ENCODE results near the gene RGCC.

The RGCC gene

DNA sequence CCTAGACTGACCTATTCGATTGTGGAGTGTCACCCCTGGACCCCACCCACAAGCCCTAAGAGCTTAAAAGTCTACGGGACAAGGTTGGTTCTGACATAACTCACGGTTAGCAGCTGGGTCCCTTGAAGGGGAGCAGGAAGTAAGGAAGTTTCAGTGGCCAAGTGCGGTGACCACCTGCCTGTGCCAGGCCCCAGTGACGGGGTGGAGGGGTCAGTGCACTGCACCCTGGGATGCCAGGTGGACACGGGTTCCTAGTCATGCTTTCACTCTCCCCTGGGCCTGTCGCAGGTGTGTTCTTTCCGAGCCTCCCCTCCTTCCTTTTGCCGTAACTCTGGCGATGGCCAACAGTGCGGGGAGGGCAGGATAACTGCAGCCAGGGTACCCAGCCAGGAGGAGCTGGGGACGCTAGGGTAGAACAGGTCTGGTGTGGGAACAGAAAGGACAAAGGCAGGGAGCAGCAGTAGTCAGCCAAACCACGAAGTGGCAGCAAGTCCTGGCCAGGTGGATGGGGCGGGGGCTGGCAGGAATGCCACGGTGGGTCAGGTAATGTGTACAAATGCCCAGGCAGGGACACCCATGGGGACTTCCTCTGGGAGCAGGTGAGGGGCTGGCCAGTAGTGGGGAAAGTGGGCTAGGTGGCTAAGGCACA lies 58.3 kb downstream of the RGCC start:
- no peak for DNase-seq (ENCODE audit: low spot score)

DNA sequence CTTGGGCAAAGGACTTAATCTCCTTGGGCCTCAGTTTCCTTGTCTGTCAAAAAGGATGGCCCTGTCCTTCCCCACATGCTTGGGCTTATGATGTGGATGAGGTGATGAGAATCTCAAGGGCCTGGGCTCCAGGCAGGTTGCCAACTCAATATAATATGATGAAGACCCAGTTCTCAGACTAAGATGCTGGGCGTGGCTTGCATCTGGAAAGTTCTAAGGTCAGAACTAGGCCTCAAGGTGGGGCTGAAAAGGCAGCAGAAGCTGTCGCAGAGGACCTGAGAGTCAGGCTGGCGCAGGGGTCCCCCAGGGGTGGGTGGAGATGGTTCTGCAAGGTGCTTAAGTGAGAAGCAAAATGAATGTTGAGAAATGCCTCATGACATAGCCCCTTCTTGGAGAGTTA lies 58.8 kb downstream of the RGCC start:
- no peak for DNase-seq (ENCODE audit: low spot score)

DNA sequence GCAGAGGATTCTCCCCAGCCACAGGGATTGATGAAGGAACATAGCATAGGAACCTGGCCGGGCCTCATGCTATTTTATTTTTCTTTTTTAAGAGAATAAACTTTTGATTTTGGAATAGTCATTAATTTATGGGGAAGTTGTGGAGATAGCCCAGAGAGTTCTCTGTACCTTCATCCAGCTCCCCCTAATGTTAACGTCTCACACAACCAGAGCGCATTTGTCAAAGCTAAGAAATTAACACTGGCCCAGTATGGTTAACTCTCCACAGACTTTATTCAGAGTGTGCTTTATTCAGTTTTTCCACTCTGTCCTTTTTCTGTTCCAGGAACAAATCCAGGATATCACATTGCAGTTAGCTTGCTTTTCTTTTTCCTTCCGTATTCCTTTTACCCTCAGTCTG lies 59.4 kb downstream of the RGCC start:
- no peak for DNase-seq (ENCODE audit: low spot score)

DNA sequence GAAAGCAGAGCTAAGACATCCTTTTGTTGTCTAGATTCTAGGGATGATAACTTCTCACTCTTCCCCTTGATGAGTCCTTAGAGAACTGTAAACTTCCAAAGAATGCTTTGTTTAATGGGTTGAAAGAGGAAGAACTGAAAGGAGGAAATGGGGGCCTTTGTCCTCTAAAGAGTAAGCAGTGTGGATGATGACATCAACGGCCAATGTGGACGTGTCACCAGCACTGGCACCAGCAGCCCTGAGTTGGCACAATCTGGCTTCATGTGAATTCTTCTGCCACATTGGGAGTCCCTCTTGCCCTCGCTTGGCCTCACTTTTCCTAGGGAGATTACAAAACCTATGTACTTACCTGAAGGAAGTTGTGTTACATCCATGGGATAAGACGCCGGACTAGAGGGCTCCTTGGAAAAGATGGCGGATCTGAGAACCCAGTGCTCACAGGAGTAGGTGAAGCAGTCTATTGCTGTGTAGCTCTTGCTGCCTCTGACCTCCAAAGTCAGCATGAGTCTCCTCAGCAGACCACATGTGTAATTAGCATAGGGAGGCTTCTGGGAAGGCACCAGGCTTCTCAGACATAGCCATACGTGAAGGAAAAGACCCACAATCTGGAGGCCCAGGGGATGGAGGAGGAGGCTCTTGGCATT lies 62.8 kb downstream of the RGCC start:
- DNase-seq (ENCODE audit: low spot score): no peak
